Stimulated activated naive CD8-positive, alpha-beta T cell treated with anti-CD3 and anti-CD28 coated beads, Interleukin-15, Interleukin-2, amounts not matched to agents 100 ng/mL and 50 ng/mL, for 24 hours (primary cell): ENCODE measurements around the gene KATNAL1.

Experiments
- H3K27ac Mint-ChIP-seq: one replicate; pipeline ENCODE4 v1.8.0; 2021; ENCODE audit warnings: mild to moderate bottlenecking, mixed read lengths
- H3K27me3 Mint-ChIP-seq: one replicate; pipeline ENCODE4 v1.8.0; 2021; ENCODE audit warnings: mixed read lengths
- H3K36me3 Mint-ChIP-seq: one replicate; pipeline ENCODE4 v1.8.0; 2021; ENCODE audit warnings: low read depth, mixed read lengths
- H3K4me1 Mint-ChIP-seq: one replicate; pipeline ENCODE4 v1.8.0; 2021; ENCODE audit warnings: low read depth, mixed read lengths
- H3K4me3 Mint-ChIP-seq: one replicate; pipeline ENCODE4 v1.8.0; 2021; ENCODE audit warnings: mild to moderate bottlenecking, mixed read lengths
- H3K9me3 Mint-ChIP-seq: one replicate; pipeline ENCODE4 v1.8.0; 2021; ENCODE audit warnings: mixed read lengths

Gene KATNAL1

GRCh38 chr13:30307194-30307970 lies at the start of gene KATNAL1:
KATNAL1 (minus strand) TSS chr13:30307551; CDS start chr13:30283777, 23,774 bp downstream.
- Mint-ChIP-seq H3K9me3 (no peaks in the 10 kb centered on the region), H3K4me1 (peaks cover 47% of the 10 kb centered on the region), H3K27me3 (no peaks in the 10 kb centered on the region), H3K27ac (peak within 1 kb of the TSS; percentile 82), H3K36me3 (no peaks in the 10 kb centered on the region), H3K4me3 (peak within 1 kb of the TSS; percentile 85)

GRCh38 chr13:30355839-30356238 lies 48.5 kb upstream of the KATNAL1 start:
- H3K4me1 Mint-ChIP-seq = peaks cover 18% of the 10 kb centered on the region
- H3K27me3 Mint-ChIP-seq = no peaks in the 10 kb centered on the region
- peaks cover 10% of the 10 kb centered on the region for H3K9me3 Mint-ChIP-seq
- no peak overlapping the region for H3K4me3 Mint-ChIP-seq
- H3K36me3 Mint-ChIP-seq = peaks cover 6% of the 10 kb centered on the region
- no peak overlapping the region for H3K27ac Mint-ChIP-seq

GRCh38 chr13:30355384-30355699 lies 48.0 kb upstream of the KATNAL1 start:
- H3K9me3 Mint-ChIP-seq = peaks cover 10% of the 10 kb centered on the region
- peaks cover 18% of the 10 kb centered on the region for H3K4me1 Mint-ChIP-seq
- H3K36me3 Mint-ChIP-seq = peaks cover 6% of the 10 kb centered on the region
- no peak overlapping the region for H3K4me3 Mint-ChIP-seq
- no peaks in the 10 kb centered on the region for H3K27me3 Mint-ChIP-seq
- H3K27ac Mint-ChIP-seq = no peak overlapping the region

- peaks cover 6% of the 10 kb centered on the region for H3K36me3 Mint-ChIP-seq
- peaks cover 10% of the 10 kb centered on the region for H3K9me3 Mint-ChIP-seq
- peaks cover 18% of the 10 kb centered on the region for H3K4me1 Mint-ChIP-seq
- H3K27me3 Mint-ChIP-seq = no peaks in the 10 kb centered on the region
- H3K27ac Mint-ChIP-seq = no peak overlapping the region
- no peak overlapping the region for H3K4me3 Mint-ChIP-seq
Measured at GRCh38 chr13:30354493-30355383, 47.4 kb upstream of the KATNAL1 start.

GRCh38 chr13:30353471-30354215 lies 46.3 kb upstream of the KATNAL1 start:
- Mint-ChIP-seq H3K4me1 (peaks cover 18% of the 10 kb centered on the region), H3K27ac (no peak overlapping the region), H3K9me3 (peaks cover 10% of the 10 kb centered on the region), H3K4me3 (no peak overlapping the region), H3K27me3 (no peaks in the 10 kb centered on the region), H3K36me3 (peaks cover 6% of the 10 kb centered on the region)

- no peak overlapping the region for H3K27ac Mint-ChIP-seq
- H3K9me3 Mint-ChIP-seq = peaks cover 10% of the 10 kb centered on the region
- H3K36me3 Mint-ChIP-seq = peaks cover 6% of the 10 kb centered on the region
- H3K4me1 Mint-ChIP-seq = peaks cover 22% of the 10 kb centered on the region
- no peak overlapping the region for H3K4me3 Mint-ChIP-seq
- no peaks in the 10 kb centered on the region for H3K27me3 Mint-ChIP-seq
Measured at GRCh38 chr13:30353060-30353459, 45.7 kb upstream of the KATNAL1 start.

GRCh38 chr13:30352121-30352520 lies 44.8 kb upstream of the KATNAL1 start:
- peaks cover 6% of the 10 kb centered on the region for H3K36me3 Mint-ChIP-seq
- no peaks in the 10 kb centered on the region for H3K27me3 Mint-ChIP-seq
- no peak overlapping the region for H3K27ac Mint-ChIP-seq
- H3K4me1 Mint-ChIP-seq = peaks cover 28% of the 10 kb centered on the region
- H3K9me3 Mint-ChIP-seq = peaks cover 14% of the 10 kb centered on the region
- H3K4me3 Mint-ChIP-seq = no peak overlapping the region

- Mint-ChIP-seq H3K36me3 (no peaks in the 10 kb centered on the region), H3K4me3 (peak overlapping the region; percentile 52), H3K27ac (peak overlapping the region; percentile 71), H3K27me3 (no peaks in the 10 kb centered on the region), H3K4me1 (peaks cover 36% of the 10 kb centered on the region), H3K9me3 (peaks cover 4% of the 10 kb centered on the region)
Measured at GRCh38 chr13:30346789-30347167, 39.4 kb upstream of the KATNAL1 start.

- Mint-ChIP-seq H3K27ac (peak overlapping the region; percentile 71), H3K27me3 (no peaks in the 10 kb centered on the region), H3K9me3 (peaks cover 4% of the 10 kb centered on the region), H3K4me1 (peaks cover 36% of the 10 kb centered on the region), H3K36me3 (no peaks in the 10 kb centered on the region), H3K4me3 (peak overlapping the region; percentile 52)
Measured at GRCh38 chr13:30346153-30346788, 38.9 kb upstream of the KATNAL1 start.

- no peak overlapping the region for H3K27ac Mint-ChIP-seq
- no peak overlapping the region for H3K4me3 Mint-ChIP-seq
- peaks cover 36% of the 10 kb centered on the region for H3K4me1 Mint-ChIP-seq
- H3K9me3 Mint-ChIP-seq = peaks cover 4% of the 10 kb centered on the region
- no peaks in the 10 kb centered on the region for H3K27me3 Mint-ChIP-seq
- H3K36me3 Mint-ChIP-seq = no peaks in the 10 kb centered on the region
Measured at GRCh38 chr13:30345426-30346100, 38.2 kb upstream of the KATNAL1 start.

GRCh38 chr13:30341815-30342570 lies 34.6 kb upstream of the KATNAL1 start:
- Mint-ChIP-seq H3K4me3 (no peak overlapping the region), H3K27me3 (no peaks in the 10 kb centered on the region), H3K9me3 (no peaks in the 10 kb centered on the region), H3K27ac (no peak overlapping the region), H3K4me1 (peaks cover 37% of the 10 kb centered on the region), H3K36me3 (no peaks in the 10 kb centered on the region)

- no peak overlapping the region for H3K27ac Mint-ChIP-seq
- no peaks in the 10 kb centered on the region for H3K9me3 Mint-ChIP-seq
- no peaks in the 10 kb centered on the region for H3K36me3 Mint-ChIP-seq
- no peaks in the 10 kb centered on the region for H3K27me3 Mint-ChIP-seq
- no peak overlapping the region for H3K4me3 Mint-ChIP-seq
- peaks cover 33% of the 10 kb centered on the region for H3K4me1 Mint-ChIP-seq
Measured at GRCh38 chr13:30340331-30341250, 33.2 kb upstream of the KATNAL1 start.
